ENCODE results near the gene CCDC122. TPM values are rescaled to one million over a fixed set of nuclear protein-coding genes. Genes with fewer than 3 reads are reported as not detected.

CCDC122 gene
- total RNA-seq, 1 experiment from 2014 or later, result 5.8 TPM

DNA sequence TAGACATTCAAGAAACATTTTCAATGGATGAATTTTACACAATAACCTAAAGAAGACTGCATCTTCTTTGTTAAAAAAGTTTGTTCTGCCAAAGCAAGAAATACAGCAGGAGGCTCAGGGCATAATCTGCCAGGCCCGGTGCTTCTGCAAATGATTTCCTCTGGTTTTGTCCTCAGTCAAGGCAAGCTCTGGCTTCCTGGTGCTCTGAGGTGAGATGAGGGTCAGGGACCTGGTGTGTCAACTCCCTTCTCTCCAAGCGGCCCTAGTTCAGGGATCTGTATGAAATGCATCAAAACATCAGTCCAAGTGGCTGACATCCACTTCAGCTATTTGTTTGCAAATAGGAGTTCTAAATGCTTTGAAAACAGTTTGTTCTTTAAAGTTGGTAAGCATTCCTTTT lies 31.7 kb upstream of the CCDC122 start:
- H2AFZ ChIP-seq (ENCODE audit: low read depth, low read length, poor library complexity, severe bottlenecking), result no peak overlapping the region
- TF ChIP-seq SP1 (IDR thresholded peaks at IDR 0.05; ENCODE audit: low read depth) (no peak), TCF7L2 (IDR thresholded peaks at IDR 0.05; ENCODE audit: borderline replicate concordance, extremely low read depth, insufficient read depth, insufficient read length) (no peak), RAD21 (IDR thresholded peaks at IDR 0.05; ENCODE audit: low read depth) (no peak), ZNF274 (IDR thresholded peaks at IDR 0.05; ENCODE audit: low read depth, low read length) (no peak), SRF (IDR thresholded peaks at IDR 0.05; ENCODE audit: low read depth) (no peak), YY1 (IDR thresholded peaks at IDR 0.05; ENCODE audit: extremely low read depth, insufficient replicate concordance, low read depth, low read length) (no peak), JUND (IDR thresholded peaks at IDR 0.05) (no peak), CBX3 (IDR thresholded peaks at IDR 0.05; ENCODE audit: low read depth) (no peak), ELF1 (IDR thresholded peaks at IDR 0.05; ENCODE audit: borderline replicate concordance, low read depth) (no peak), REST (IDR thresholded peaks at IDR 0.05; ENCODE audit: low read depth) (no peak), POLR2A (IDR thresholded peaks at IDR 0.05; ENCODE audit: borderline replicate concordance, extremely low read depth, insufficient read depth, insufficient read length) (no peak), FOSL1 (IDR thresholded peaks at IDR 0.05; ENCODE audit: low read depth) (no peak), ZFX (IDR thresholded peaks at IDR 0.05) (no peak), POLR2AphosphoS5 (IDR thresholded peaks at IDR 0.05; ENCODE audit: low read depth, low read length) (no peak), EZH2 (IDR thresholded peaks at IDR 0.05) (no peak), SIN3A (IDR thresholded peaks at IDR 0.05; ENCODE audit: low read depth) (no peak), CEBPB (IDR thresholded peaks at IDR 0.05; ENCODE audit: low read depth) (no peak), EZH2phosphoT487 (IDR thresholded peaks at IDR 0.05; ENCODE audit: borderline replicate concordance) (no peak), EGR1 (IDR thresholded peaks at IDR 0.05; ENCODE audit: low read depth) (no peak)
- TF ChIP-seq, protein P1, sequence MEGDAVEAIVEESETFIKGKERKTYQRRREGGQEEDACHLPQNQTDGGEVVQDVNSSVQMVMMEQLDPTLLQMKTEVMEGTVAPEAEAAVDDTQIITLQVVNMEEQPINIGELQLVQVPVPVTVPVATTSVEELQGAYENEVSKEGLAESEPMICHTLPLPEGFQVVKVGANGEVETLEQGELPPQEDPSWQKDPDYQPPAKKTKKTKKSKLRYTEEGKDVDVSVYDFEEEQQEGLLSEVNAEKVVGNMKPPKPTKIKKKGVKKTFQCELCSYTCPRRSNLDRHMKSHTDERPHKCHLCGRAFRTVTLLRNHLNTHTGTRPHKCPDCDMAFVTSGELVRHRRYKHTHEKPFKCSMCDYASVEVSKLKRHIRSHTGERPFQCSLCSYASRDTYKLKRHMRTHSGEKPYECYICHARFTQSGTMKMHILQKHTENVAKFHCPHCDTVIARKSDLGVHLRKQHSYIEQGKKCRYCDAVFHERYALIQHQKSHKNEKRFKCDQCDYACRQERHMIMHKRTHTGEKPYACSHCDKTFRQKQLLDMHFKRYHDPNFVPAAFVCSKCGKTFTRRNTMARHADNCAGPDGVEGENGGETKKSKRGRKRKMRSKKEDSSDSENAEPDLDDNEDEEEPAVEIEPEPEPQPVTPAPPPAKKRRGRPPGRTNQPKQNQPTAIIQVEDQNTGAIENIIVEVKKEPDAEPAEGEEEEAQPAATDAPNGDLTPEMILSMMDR (IDR thresholded peaks at IDR 0.05 in 2 of 3, conservative IDR thresholded peaks at IDR 0.05 in 1 of 3; ENCODE audit: borderline replicate concordance in 1 of 3, insufficient read depth in 1 of 3, low read depth in 2 of 3, low read length in 2 of 3), result no peak
- H3K79me2 ChIP-seq (ENCODE audit: insufficient read depth, low read length), result no peaks in the 10 kb centered on the region
- DNase-seq (ENCODE audit: low read depth, low spot score) (no peak), ATAC-seq (no peak)
- ChIA-PET CTCF (interaction anchor here (0.8 to 1.9 kb wide), 4 partner anchors 10 to 558 kb away, joined by 3 to 5 read pairs (median 4); no protein-coding TSS in a partner anchor), RAD21 (ENCODE audit: low non-redundant PET in 1 of 2, low total read pairs in 2 of 2, uncharacterized antibody in 2 of 2, unreplicated experiment in 2 of 2) (no interaction called here), POLR2A (interaction anchor here (1.5 kb wide), 2 partner anchors 524 to 526 kb away, joined by 3 to 5 read pairs; no protein-coding TSS in a partner anchor)
- no peak overlapping the region for H3K4me3 ChIP-seq (replicated peaks in 1 of 2; ENCODE audit: low read depth in 1 of 2, low read length in 2 of 2)
- no peak overlapping the region for H3K9ac ChIP-seq (ENCODE audit: low read length)
- no peaks in the 10 kb centered on the region for H3K36me3 ChIP-seq (ENCODE audit: control insufficient read depth in 1 of 2, insufficient read depth in 2 of 2, low read length in 2 of 2)
- H3K27me3 ChIP-seq (ENCODE audit: insufficient read depth, low read length), result no peaks in the 10 kb centered on the region
- no peak overlapping the region for H3K27ac ChIP-seq (ENCODE audit: low read depth, low read length)
- BruUV-seq (replicated peaks), result no TSS peak
- H3K4me1 ChIP-seq (ENCODE audit: control insufficient read depth in 1 of 2, insufficient read depth in 2 of 2, low read length in 2 of 2), result peaks cover 0 to 7% of the 10 kb centered on the region in 2 experiments; a peak in 2 of 4 replicates
- no peak overlapping the region for H3K4me2 ChIP-seq (ENCODE audit: low read length)
- H3K9me3 ChIP-seq (ENCODE audit: control insufficient read depth in 1 of 2, insufficient read depth in 1 of 2, low read depth in 1 of 2, low read length in 2 of 2), result no peaks in the 10 kb centered on the region
- intact Hi-C loops (cut with micrococcal nuclease), result no loop called here
- no peaks in the 10 kb centered on the region for H4K20me1 ChIP-seq (ENCODE audit: insufficient read depth)
- H3K9me2 ChIP-seq (ENCODE audit: insufficient read depth), result no peaks in the 10 kb centered on the region

All from HCT116 (cell line).